GM21367 (cell line): ENCODE measurements around the gene MAP1S.
"Not testable (repeated sequence)": the region's sequence is repeated elsewhere in the genome, so short reads cannot be mapped to it uniquely, and the experiment has no call there.

Experiments used
- ATAC-seq: cut with Tn5 transposase; IDR thresholded peaks from one replicate; pipeline ENCODE4 v1.9.1; 2021; ENCODE audit not compliant: unreplicated experiment

MAP1S gene

DNA sequence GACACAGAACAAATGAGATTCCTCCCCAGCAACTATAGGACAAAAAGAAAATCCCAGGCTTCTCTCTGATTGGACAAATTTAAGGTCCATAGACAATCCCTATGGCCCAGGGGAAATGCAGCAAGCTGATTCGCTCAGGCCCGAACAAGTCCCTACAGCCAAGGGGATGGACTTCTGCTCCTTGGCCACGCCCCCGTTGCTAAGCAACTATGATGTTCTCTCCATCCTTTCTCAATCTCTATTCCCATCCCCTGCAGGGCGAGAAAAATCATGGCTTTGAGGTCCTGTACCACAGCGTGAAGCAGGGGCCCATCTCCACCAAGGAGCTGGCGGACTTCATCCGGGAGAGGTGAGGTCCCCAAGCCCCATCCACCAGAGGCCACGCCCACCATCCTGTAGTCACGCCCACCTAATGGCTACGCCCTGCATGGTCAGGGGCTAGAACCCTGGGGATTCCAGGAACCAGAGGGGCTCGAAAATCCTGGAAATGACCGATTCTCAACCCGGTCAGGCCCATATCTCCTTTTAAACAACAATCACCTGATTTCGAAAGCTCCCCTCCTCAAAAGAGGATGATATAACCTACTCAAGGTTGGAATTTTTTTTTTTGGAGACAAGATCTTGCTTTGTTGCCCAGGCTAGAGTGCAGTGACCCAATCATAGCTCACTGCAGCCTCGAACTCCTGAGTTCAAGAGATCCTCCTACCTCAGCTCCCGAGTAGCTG, 43.4 kb downstream of the MAP1S start:
- ATAC-seq, result no peak

GRCh38 chr19:17764348-17764747, 45.1 kb downstream of the MAP1S start:
- ATAC-seq, result no peak

DNA sequence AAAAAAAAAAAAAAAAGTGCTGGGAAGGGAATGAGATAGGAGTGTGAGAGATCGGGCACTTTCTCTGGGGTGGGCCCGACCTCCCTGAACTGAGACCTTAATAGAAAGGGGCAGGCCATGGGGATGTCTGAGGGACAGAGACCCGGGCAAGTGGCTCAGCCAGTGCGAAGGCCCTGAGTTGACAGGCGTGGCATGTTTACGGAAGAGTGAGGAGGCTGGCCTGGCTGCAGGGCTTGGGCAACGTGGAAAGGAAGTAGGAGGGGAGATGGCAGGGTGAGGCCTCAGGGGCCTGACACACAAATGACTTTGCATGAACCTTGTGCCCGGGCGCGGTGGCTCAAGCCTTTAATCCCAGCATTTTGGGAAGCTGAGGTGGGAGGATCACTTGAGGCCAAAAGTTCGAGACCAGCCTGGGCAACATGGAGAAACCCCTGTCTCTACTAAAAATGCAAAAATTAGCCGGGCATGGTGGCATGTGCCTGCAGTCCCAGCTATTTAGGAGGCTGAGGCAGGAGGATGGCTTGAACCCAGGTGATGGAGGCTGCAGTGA, 45.9 kb downstream of the MAP1S start:
- ATAC-seq, result no peak

DNA sequence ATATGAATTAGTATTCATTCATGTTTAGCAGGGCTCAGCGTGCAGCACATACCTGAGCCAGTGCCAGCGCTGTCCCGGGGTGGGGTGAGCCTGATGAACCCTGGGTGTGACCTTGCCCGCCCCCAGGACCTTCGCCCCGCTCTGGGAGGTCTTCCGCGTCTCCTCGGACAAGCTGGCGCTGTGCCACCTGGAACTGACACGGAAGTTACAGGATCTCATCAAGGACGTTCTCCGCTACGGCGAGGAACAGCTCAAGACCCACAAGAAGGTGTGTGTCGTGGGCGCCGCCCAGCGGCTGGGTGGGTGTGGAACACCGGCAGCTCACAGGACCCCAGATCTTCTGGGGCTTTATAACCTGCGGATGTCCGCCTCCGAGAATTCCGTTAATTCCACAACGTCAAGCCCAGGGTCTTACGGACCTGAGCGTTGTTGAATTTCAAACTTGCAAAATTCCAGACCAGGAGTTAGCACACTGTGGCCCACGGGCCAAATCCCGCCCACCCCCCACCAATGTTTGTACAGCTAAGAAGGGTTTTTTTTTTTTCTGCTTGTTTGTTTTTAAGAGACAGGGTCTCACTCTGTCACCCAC, 47.4 kb downstream of the MAP1S start:
- no peak for ATAC-seq

GRCh38 chr19:17767559-17767958, 48.3 kb downstream of the MAP1S start:
- no peak for ATAC-seq

DNA sequence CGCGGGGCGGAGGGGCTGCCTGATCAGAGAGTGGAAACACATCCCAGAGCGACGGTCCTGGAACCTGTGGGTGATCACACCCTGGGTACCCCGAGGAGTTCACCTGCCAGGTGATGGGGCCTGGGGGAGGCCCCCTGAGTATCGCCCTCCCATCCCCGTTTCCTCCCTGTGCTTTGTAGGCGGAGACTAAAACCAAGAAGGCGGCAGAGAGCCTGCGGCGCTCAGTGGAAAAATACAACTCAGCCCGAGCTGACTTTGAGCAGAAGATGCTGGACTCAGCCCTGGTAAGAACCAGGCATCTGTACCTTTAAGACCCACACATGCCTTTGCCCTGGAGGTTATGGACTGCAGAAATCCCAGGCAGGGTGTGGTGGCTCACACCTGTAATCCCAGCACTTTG, 51.3 kb downstream of the MAP1S start:
- no peak for ATAC-seq

- no peak for ATAC-seq
These were observed 52.9 kb downstream of the MAP1S start for GRCh38 chr19:17772172-17772571.

GRCh38 chr19:17775245-17775927, 56.1 kb downstream of the MAP1S start:
- ATAC-seq, result no peak

- no peak for ATAC-seq
These were observed 56.9 kb downstream of the MAP1S start for GRCh38 chr19:17775991-17776803.

- not testable (repeated sequence) for ATAC-seq
These were observed 58.6 kb downstream of the MAP1S start for GRCh38 chr19:17777840-17778239.

- no peak for ATAC-seq
These were observed 59.1 kb downstream of the MAP1S start for GRCh38 chr19:17778251-17778967.

DNA sequence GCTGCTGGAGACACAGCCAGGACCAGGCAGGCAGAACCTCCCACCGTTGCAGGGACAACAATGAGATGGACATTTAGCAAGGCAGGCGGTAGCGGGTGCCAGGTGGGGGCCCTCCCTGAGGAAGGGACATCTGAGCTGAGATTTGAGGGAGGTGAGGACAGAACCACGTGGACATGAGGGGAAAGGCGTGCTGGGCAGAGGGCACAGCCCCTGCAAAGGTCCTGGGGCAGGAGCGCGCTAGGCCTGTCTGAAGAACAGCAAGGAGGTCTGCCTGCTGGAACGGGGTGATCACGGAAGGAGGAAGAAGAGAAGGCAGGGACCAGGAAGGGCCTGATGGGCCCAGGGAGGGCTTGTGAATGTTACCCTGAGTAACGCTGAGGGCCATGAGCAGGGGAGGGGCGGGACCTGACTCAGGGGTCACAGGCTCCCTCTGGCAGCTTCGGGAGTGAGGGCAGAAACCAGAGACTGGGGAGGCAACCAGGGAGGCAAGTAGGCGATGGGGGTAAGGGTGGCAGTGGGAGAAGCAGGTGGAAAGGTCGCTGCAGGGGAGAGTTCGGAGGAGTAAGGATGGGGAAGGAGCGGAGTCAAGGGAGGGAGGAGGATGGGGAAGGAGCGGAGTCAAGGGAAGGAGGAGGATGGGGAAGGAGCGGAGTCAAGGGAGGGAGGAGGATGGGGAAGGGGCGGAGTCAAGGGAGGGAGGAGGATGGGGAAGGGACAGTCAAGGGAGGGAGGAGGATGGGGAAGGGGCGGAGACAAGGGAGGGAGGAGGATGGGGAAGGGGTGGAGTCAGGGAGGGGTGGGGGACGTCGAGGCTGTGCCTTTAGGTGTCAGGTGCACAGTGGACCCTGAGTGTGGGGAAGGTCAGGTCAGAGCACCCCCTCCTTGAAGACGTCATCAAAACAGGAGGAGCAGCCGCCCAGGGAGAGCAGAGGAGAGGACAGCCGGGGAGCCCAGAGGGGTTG, 60.0 kb downstream of the MAP1S start:
- no peak for ATAC-seq

DNA sequence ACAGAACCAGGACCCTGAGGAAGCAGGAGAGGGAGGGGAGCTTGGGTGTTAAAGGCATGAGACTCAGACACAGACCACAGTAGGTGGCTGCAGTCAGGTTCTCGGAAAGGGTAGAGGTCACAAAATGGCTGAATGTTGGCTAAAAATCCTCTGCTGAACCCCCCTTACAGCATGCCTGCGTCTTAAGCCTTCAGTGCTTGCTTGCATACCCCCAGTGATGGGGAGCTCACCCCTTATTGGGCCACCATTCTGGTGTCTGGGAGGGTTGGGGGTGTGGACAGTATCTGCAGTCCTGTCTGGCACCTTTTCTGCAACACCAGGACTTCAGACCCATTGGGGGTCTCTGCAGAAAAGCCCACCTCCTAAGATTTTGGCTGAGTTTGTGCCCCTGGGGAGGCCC, 61.5 kb downstream of the MAP1S start:
- no peak for ATAC-seq

- not testable (repeated sequence) for ATAC-seq
These were observed 64.4 kb downstream of the MAP1S start for GRCh38 chr19:17783721-17784120.
